HEK293T (cell line): Measurements from ENCODE around the gene RNF180.

ENCODE experiments used
- ARNT ChIP-seq: fragments of 450-650 bp; IDR thresholded peaks from 2 replicates; pipeline ENCODE4 v1.6.1; 2017; ENCODE audit warnings: mild to moderate bottlenecking
- BHLHE40 ChIP-seq: fragments of 450-650 bp; IDR thresholded peaks from 2 replicates; pipeline ENCODE4 v1.6.1; 2016; ENCODE audit warnings: mild to moderate bottlenecking, moderate library complexity, borderline replicate concordance
- ELF4 ChIP-seq: fragments of 450-650 bp; IDR thresholded peaks from 2 replicates; pipeline ENCODE4 v1.6.1; 2017; ENCODE audit warnings: antibody characterized with exemption
- FOXK2 ChIP-seq: fragments of 450-650 bp; IDR thresholded peaks from 2 replicates; pipeline ENCODE4 v1.6.1; 2016; ENCODE audit warnings: mild to moderate bottlenecking
- FOXM1 ChIP-seq: fragments of 450-650 bp; IDR thresholded peaks from 2 replicates; pipeline ENCODE4 v1.6.1; 2017; ENCODE audit warnings: mild to moderate bottlenecking, borderline replicate concordance
- HDGF ChIP-seq: fragments of 450-650 bp; IDR thresholded peaks from 2 replicates; pipeline ENCODE4 v1.6.1; 2017; ENCODE audit warnings: antibody characterized with exemption, borderline replicate concordance
- SP1 ChIP-seq: fragments of 450-650 bp; IDR thresholded peaks from 2 replicates; pipeline ENCODE4 v1.6.1; 2017
- SUZ12 ChIP-seq: fragments of 450-650 bp; IDR thresholded peaks from 2 replicates; pipeline ENCODE4 v1.6.1; 2016; ENCODE audit warnings: mild to moderate bottlenecking
- TARDBP ChIP-seq: fragments of 450-650 bp; IDR thresholded peaks from 2 replicates; pipeline ENCODE4 v1.6.1; 2016
- ZNF384 ChIP-seq: fragments of 450-650 bp; IDR thresholded peaks from 2 replicates; pipeline ENCODE4 v1.6.1; 2016

DNA sequence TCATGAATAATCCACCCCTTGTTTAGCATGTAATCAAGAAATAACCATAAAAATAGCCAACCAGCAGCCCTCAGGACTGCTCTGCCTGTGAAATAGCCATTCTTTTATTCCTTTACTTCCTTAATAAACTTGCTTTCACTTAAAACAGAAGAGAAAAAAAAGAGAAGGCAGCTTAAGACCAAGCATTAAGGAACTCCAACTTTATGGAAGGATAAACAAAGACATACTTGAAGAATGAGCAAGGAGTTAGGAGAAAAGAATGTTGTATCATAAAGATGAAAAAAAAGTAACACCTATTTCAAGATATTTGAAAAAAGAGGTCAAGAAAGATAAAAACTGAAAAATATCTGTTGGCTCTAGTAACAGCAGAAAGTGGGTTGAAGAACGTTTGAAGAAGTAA lies 107.6 kb downstream of the RNF180 start:
- TF ChIP-seq ZNF384 (no peak), TARDBP (no peak), ELF4 (no peak), HDGF (no peak), BHLHE40 (no peak), FOXK2 (no peak), ARNT (no peak), SP1 (no peak), FOXM1 (no peak), SUZ12 (no peak)
